SK-N-SH (cell line): ENCODE results near the gene TECPR2. TPM values are rescaled to one million over a fixed set of nuclear protein-coding genes. Genes with fewer than 3 reads are reported as not detected.

ENCODE experiments used
- CTCF ChIA-PET: fragments of 300-600, 350-600 bp; formaldehyde crosslinking; extraction: SDS; loops from one replicate; lab custom pipeline; 2021; lab: Yijun Ruan, JAX
- POLR2A ChIA-PET: fragments of 350-600 bp; sonication (Branson Sonifier 250); formaldehyde crosslinking; extraction: SDS; loops from one replicate; lab custom pipeline; 2020; ENCODE audit warnings: antibody characterized with exemption, inconsistent platforms; lab: Yijun Ruan, JAX
- DNase-seq: peaks from one replicate; pipeline ENCODE4 v3.0.0; 2012
- H2AFZ ChIP-seq: fragments of 200-600 bp; sonication (generic); 2 replicates; pipeline ENCODE4 v1.8.1; 2016; ENCODE audit warnings: antibody characterized with exemption, mild to moderate bottlenecking, low read depth
- H3F3A ChIP-seq: fragments of 200-600 bp; sonication (generic); replicated peaks from 2 replicates; pipeline ENCODE3; 2016; ENCODE audit warnings: antibody characterized with exemption, mild to moderate bottlenecking; ENCODE audit not compliant: insufficient read depth
- H3K27ac ChIP-seq, 2 experiments: fragments of 200-500 bp in 1 of 2; fragments of 200-600 bp in 1 of 2; sonication (Bioruptor generic) in 1 of 2; sonication (generic), shearing (Covaris generic) in 1 of 2; 2 replicates each; pipeline versions ENCODE4 v1.5.1 to v1.6.1; 2014 to 2016; ENCODE audit warnings: low read depth in 2 of 2, inconsistent platforms in 1 of 2, low read length in 1 of 2, mild to moderate bottlenecking in 1 of 2, mixed read lengths in 1 of 2
- H3K27me3 ChIP-seq: fragments of 200-600 bp; sonication (generic), shearing (Covaris generic); 2 replicates; pipeline ENCODE4 v1.6.1; 2016; ENCODE audit warnings: mixed run types; ENCODE audit not compliant: insufficient read depth
- H3K36me3 ChIP-seq, 2 experiments: fragments of 200-500 bp in 1 of 2; fragments of 200-600 bp in 1 of 2; sonication (Bioruptor generic) in 1 of 2; sonication (generic) in 1 of 2; replicated peaks in 1 of 2; 2 replicates each; pipeline versions ENCODE3 to v1.5.1; 2014 to 2016; ENCODE audit warnings: low read length in 1 of 2, mild to moderate bottlenecking in 1 of 2; ENCODE audit not compliant: insufficient read depth in 2 of 2, control insufficient read depth in 1 of 2
- H3K4me1 ChIP-seq, 2 experiments: fragments of 200-500 bp in 1 of 2; fragments of 200-600 bp in 1 of 2; sonication (Bioruptor generic) in 1 of 2; sonication (generic), shearing (Covaris generic) in 1 of 2; 2 replicates each; pipeline versions ENCODE4 v1.5.1 to v1.6.1; 2014 to 2016; ENCODE audit warnings: low read depth in 1 of 2, low read length in 1 of 2, mixed run types in 1 of 2; ENCODE audit not compliant: insufficient read depth in 2 of 2, control insufficient read depth in 1 of 2
- H3K4me2 ChIP-seq: fragments of 200-600 bp; sonication (generic), shearing (Covaris generic); 2 replicates; pipeline ENCODE4 v1.6.1; 2017; ENCODE audit warnings: mixed run types
- H3K4me3 ChIP-seq, 2 experiments: fragments of 200-500 bp in 1 of 2; fragments of 200-600 bp in 1 of 2; sonication (Bioruptor generic) in 1 of 2; sonication (generic), shearing (Covaris generic) in 1 of 2; 2 replicates each; pipeline versions ENCODE4 v1.5.1 to v1.8.1; 2014 to 2016; ENCODE audit warnings: low read depth in 2 of 2, inconsistent platforms in 1 of 2, low read length in 1 of 2, mild to moderate bottlenecking in 1 of 2, mixed read lengths in 1 of 2, moderate library complexity in 1 of 2
- H3K79me2 ChIP-seq: fragments of 200-600 bp; sonication (generic); 2 replicates; pipeline ENCODE4 v1.8.1; 2017; ENCODE audit warnings: mild to moderate bottlenecking; ENCODE audit not compliant: insufficient read depth
- H3K9ac ChIP-seq: fragments of 200-600 bp; sonication (generic); 2 replicates; pipeline ENCODE4 v1.6.1; 2017; ENCODE audit warnings: mixed run types
- H3K9me2 ChIP-seq: fragments of 200-600 bp; sonication (generic); 2 replicates; pipeline ENCODE4 v1.6.1; 2017; ENCODE audit warnings: mixed run types
- H3K9me3 ChIP-seq: fragments of 200-600 bp; sonication (generic); 2 replicates; pipeline ENCODE4 v1.6.1; 2017; ENCODE audit warnings: mixed run types, mild to moderate bottlenecking, moderate library complexity
- H4K20me1 ChIP-seq: fragments of 200-600 bp; sonication (generic); 2 replicates; pipeline ENCODE4 v1.6.1; 2017; ENCODE audit warnings: mild to moderate bottlenecking, mixed run types; ENCODE audit not compliant: insufficient read depth
- CHD2 ChIP-seq: fragments of 150-350 bp; IDR thresholded peaks from 2 replicates; pipeline ENCODE4 v1.6.1; 2018; ENCODE audit warnings: low read length; ENCODE audit not compliant: partially characterized antibody
- CTCF ChIP-seq: fragments of 200-600 bp; sonication (generic); IDR thresholded peaks from 2 replicates; pipeline ENCODE4 v1.6.1; 2017; ENCODE audit warnings: antibody characterized with exemption, mild to moderate bottlenecking, moderate library complexity
- ELF1 ChIP-seq: IDR thresholded peaks from 2 replicates; pipeline ENCODE4 v1.4.0; 2012
- EZH2phosphoT487 ChIP-seq: fragments of 200-600 bp; sonication (generic); IDR thresholded peaks from 2 replicates; pipeline ENCODE4 v1.6.1; 2017; ENCODE audit warnings: low read depth, mixed run types, mild to moderate bottlenecking, antibody characterized with exemption, moderate library complexity, borderline replicate concordance
- FOSL2 ChIP-seq: IDR thresholded peaks from 2 replicates; pipeline ENCODE4 v1.4.0; 2012; ENCODE audit warnings: low read depth, mild to moderate bottlenecking, moderate library complexity, borderline replicate concordance
- GATA2 ChIP-seq: sonication (generic); formaldehyde crosslinking; IDR thresholded peaks from 2 replicates; pipeline ENCODE4 v1.5.0; 2020; ENCODE audit warnings: mild to moderate bottlenecking, missing genetic modification reagents
- IRF3 ChIP-seq: fragments of 150-350 bp; IDR thresholded peaks from 2 replicates; pipeline ENCODE4 v1.6.1; 2016; ENCODE audit warnings: mild to moderate bottlenecking, low read depth, low read length
- MAX ChIP-seq: IDR thresholded peaks from 2 replicates; pipeline ENCODE4 v1.4.0; 2012; ENCODE audit warnings: low read depth
- NFIC ChIP-seq: IDR thresholded peaks from 2 replicates; pipeline ENCODE4 v1.4.0; 2012; ENCODE audit warnings: borderline replicate concordance
- PBX3 ChIP-seq: IDR thresholded peaks from 2 replicates; pipeline ENCODE4; 2012
- RCOR1 ChIP-seq: fragments of 150-350 bp; IDR thresholded peaks from 2 replicates; pipeline ENCODE4 v1.6.1; 2017; ENCODE audit warnings: antibody characterized with exemption, low read length
- REST ChIP-seq: IDR thresholded peaks from 2 replicates; pipeline ENCODE4 v1.6.1; 2012; ENCODE audit warnings: mild to moderate bottlenecking, low read depth, low read length, moderate library complexity
- RXRA ChIP-seq: IDR thresholded peaks from 2 replicates; pipeline ENCODE4 v1.4.0; 2012; ENCODE audit warnings: low read depth, mild to moderate bottlenecking, borderline replicate concordance
- SMC3 ChIP-seq: IDR thresholded peaks from 2 replicates; pipeline ENCODE4 v1.6.1; 2012; ENCODE audit warnings: low read depth, low read length, improper control_type of control experiment
- TCF12 ChIP-seq: IDR thresholded peaks from 2 replicates; pipeline ENCODE4 v1.4.0; 2012
- TEAD4 ChIP-seq: IDR thresholded peaks from 2 replicates; pipeline ENCODE4 v1.4.0; 2012; ENCODE audit warnings: mild to moderate bottlenecking, borderline replicate concordance; ENCODE audit not compliant: insufficient read depth
- ZBTB33 ChIP-seq: IDR thresholded peaks from 2 replicates; pipeline ENCODE4 v1.4.0; 2012; ENCODE audit warnings: low read depth, borderline replicate concordance
- WGBS: methylation state at CpG from one replicate; pipeline ENCODE4 v1.1.6; 2017; ENCODE audit warnings: low lambda C conversion rate; 5-methylcytosine and 5-hydroxymethylcytosine counted together
- polyA plus RNA-seq, 3 experiments: library from polyadenylated mRNA; depleted of rRNA; stranded (reverse); fragments of >200 nt; gene quantifications; 2 replicates each; pipeline ENCODE4 v1.2.3, GENCODE V29; 2012

The TECPR2 gene
- polyA plus RNA-seq, 1 of the 3 experiments (the other 2 are of a cell fraction), result 6.9 TPM

- Histone ChIP-seq H3K79me2 (no peaks in the 10 kb centered on the region), H3K4me2 (no peak overlapping the region), H4K20me1 (no peaks in the 10 kb centered on the region), H3K27ac (no peak overlapping the region), H3K4me1 (no peaks in the 10 kb centered on the region), H3K9me2 (no peaks in the 10 kb centered on the region), H3K9me3 (no peaks in the 10 kb centered on the region), H3K36me3 (peaks cover 14 to 29% of the 10 kb centered on the region in 2 experiments), H3K9ac (no peak overlapping the region), H3K4me3 (no peak overlapping the region), H2AFZ (no peak overlapping the region), H3K27me3 (no peaks in the 10 kb centered on the region), H3F3A (peaks cover 3% of the 10 kb centered on the region)
- no peak for DNase-seq
- CTCF ChIA-PET, result no interaction called here
- POLR2A ChIA-PET, result no interaction called here
- no peak for TF ChIP-seq TEAD4
- no peak for TF ChIP-seq ZBTB33
- no peak for TF ChIP-seq CTCF
- TF ChIP-seq PBX3, result no peak
- no peak for TF ChIP-seq EZH2phosphoT487
- TF ChIP-seq MAX, result no peak
- no peak for TF ChIP-seq FOSL2
- TF ChIP-seq IRF3, result no peak
- TF ChIP-seq GATA2, result no peak
- no peak for TF ChIP-seq SMC3
- TF ChIP-seq NFIC, result no peak
- no peak for TF ChIP-seq TCF12
- no peak for TF ChIP-seq RCOR1
- no peak for TF ChIP-seq ELF1
- TF ChIP-seq RXRA, result no peak
- no peak for TF ChIP-seq REST
- no peak for TF ChIP-seq CHD2
- WGBS, result 100% methylated on average over 4 of the region's 7 CpGs
These were observed 18.7 kb upstream of the TECPR2 start for GRCh38 chr14:102344084-102344483.
